Thymus (tissue), 11 donors: ENCODE results near the gene SEMA3F. TPM values are rescaled to one million over a fixed set of nuclear protein-coding genes. Genes with fewer than 3 reads are reported as not detected.

Experiments
- DNase-seq, 9 donors: peaks; one replicate each; pipeline ENCODE4 v3.0.0-alpha.2; 2013; ENCODE audit warnings: low spot score in 9 of 9, low read depth in 6 of 9, missing footprints in 1 of 9
- H3K27ac ChIP-seq, 2 donors: one replicate each; pipeline ENCODE4 v1.5.1; 2013; ENCODE audit warnings: control low read depth in 1 of 2, low read depth in 1 of 2, low read length in 1 of 2, mild to moderate bottlenecking in 1 of 2, moderate library complexity in 1 of 2
- H3K27me3 ChIP-seq, 2 donors: one replicate each; pipeline ENCODE4 v1.5.1; 2013; ENCODE audit warnings: low read length in 1 of 2; ENCODE audit not compliant: control insufficient read depth in 2 of 2, insufficient read depth in 1 of 2
- H3K36me3 ChIP-seq, 2 donors: one replicate each; pipeline ENCODE4 v1.5.1; 2013; ENCODE audit warnings: low read length in 1 of 2, mild to moderate bottlenecking in 1 of 2, moderate library complexity in 1 of 2; ENCODE audit not compliant: control insufficient read depth in 2 of 2, insufficient read depth in 2 of 2
- H3K4me1 ChIP-seq, 2 donors: one replicate each; pipeline ENCODE4 v1.5.1; 2013; ENCODE audit warnings: low read length in 2 of 2; ENCODE audit not compliant: control insufficient read depth in 2 of 2, insufficient read depth in 2 of 2
- H3K4me3 ChIP-seq, 2 donors: one replicate each; pipeline ENCODE4 v1.5.1; 2013; ENCODE audit warnings: low read length in 2 of 2, control low read depth in 1 of 2, mild to moderate bottlenecking in 1 of 2
- H3K9me3 ChIP-seq, 2 donors: one replicate each; pipeline ENCODE4 v1.5.1; 2013; ENCODE audit warnings: low read length in 1 of 2, mild to moderate bottlenecking in 1 of 2; ENCODE audit not compliant: control insufficient read depth in 2 of 2, insufficient read depth in 1 of 2
- whole genome bisulfite sequencing: extraction: QIAGEN DNeasy Blood & Tissue Kit; methylation state at CpG from one replicate; pipeline ENCODE4 v1.1.7; 2013; 5-methylcytosine and 5-hydroxymethylcytosine counted together
- polyA plus RNA-seq: library from polyadenylated mRNA; stranded (reverse); fragments of 200-250 nt; gene quantifications from one replicate; pipeline ENCODE4 v1.2.3, GENCODE V29; 2013
- total RNA-seq: library from RNA; stranded (reverse); fragments of 120-200 nt; gene quantifications from one replicate; pipeline ENCODE4 v1.2.4, GENCODE V29; 2013
- donor health status: healthy.

The SEMA3F gene
- total and polyA plus RNA-seq, 2 donors: 4.4 to 19.7 TPM

GRCh38 chr3:50166620-50167019 lies 11.5 kb downstream of the SEMA3F start:
- H3K4me3 ChIP-seq: no peak overlapping the region
- H3K36me3 ChIP-seq: no peaks in the 10 kb centered on the region
- 87% methylated on average over 6 of the region's 6 CpGs for WGBS
- no peaks in the 10 kb centered on the region for H3K27me3 ChIP-seq
- H3K27ac ChIP-seq: no peak overlapping the region
- H3K4me1 ChIP-seq: peaks cover 0 to 25% of the 10 kb centered on the region in 2 donors
- DNase-seq: no peak
- H3K9me3 ChIP-seq: peaks cover 0 to 5% of the 10 kb centered on the region in 2 donors

GRCh38 chr3:50167069-50167840 lies 12.1 kb downstream of the SEMA3F start:
- no peak overlapping the region for H3K27ac ChIP-seq

GRCh38 chr3:50167841-50168209 lies 12.7 kb downstream of the SEMA3F start:
- 95% methylated on average over 7 of the region's 7 CpGs for WGBS
- no peak overlapping the region for H3K27ac ChIP-seq
- no peak overlapping the region for H3K4me3 ChIP-seq

More at GRCh38 chr3:50167069-50167840, 12.1 kb downstream of the SEMA3F start:
- H3K4me1 ChIP-seq: peaks cover 0 to 25% of the 10 kb centered on the region in 2 donors
- H3K4me3 ChIP-seq: no peak overlapping the region
- H3K36me3 ChIP-seq: no peaks in the 10 kb centered on the region
- no peaks in the 10 kb centered on the region for H3K27me3 ChIP-seq
- DNase-seq: no peak
- peaks cover 0 to 5% of the 10 kb centered on the region in 2 donors for H3K9me3 ChIP-seq
- WGBS: 86% methylated on average over 16 of the region's 16 CpGs

GRCh38 chr3:50168388-50168787 lies 13.3 kb downstream of the SEMA3F start:
- Histone ChIP-seq H3K9me3 (peaks cover 0 to 5% of the 10 kb centered on the region in 2 donors), H3K4me3 (no peak overlapping the region), H3K27me3 (no peaks in the 10 kb centered on the region), H3K27ac (no peak overlapping the region), H3K36me3 (no peaks in the 10 kb centered on the region), H3K4me1 (peaks cover 0 to 25% of the 10 kb centered on the region in 2 donors)
- no peak for DNase-seq
- WGBS: 97% methylated on average over 9 of the region's 9 CpGs

More at GRCh38 chr3:50167841-50168209, 12.7 kb downstream of the SEMA3F start:
- peaks cover 0 to 5% of the 10 kb centered on the region in 2 donors for H3K9me3 ChIP-seq
- H3K4me1 ChIP-seq: peaks cover 0 to 25% of the 10 kb centered on the region in 2 donors
- H3K27me3 ChIP-seq: no peaks in the 10 kb centered on the region
- no peak for DNase-seq
- H3K36me3 ChIP-seq: no peaks in the 10 kb centered on the region

DNA sequence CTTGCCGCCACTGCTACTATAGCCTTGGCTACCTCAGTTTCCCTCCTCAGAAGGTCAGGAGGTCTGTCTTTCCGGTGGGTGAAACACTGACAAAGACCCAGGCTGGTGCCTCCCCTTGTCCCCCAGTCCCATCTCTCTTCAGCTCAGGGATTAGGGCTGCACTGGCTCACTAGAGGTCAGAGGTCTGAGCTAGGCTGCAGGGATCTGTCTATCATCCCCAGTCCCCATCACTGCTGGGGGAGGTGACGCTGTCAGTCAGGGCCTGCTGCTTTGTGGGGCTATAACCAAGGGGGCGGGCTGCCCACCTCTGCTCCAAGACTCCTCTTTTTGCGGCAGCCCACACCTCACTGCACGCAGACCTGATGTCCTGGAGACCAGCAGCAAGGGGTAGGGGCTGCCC lies 13.7 kb downstream of the SEMA3F start:
- Histone ChIP-seq H3K27ac (no peak overlapping the region), H3K9me3 (peaks cover 0 to 5% of the 10 kb centered on the region in 2 donors), H3K36me3 (no peaks in the 10 kb centered on the region), H3K4me3 (no peak overlapping the region), H3K27me3 (no peaks in the 10 kb centered on the region), H3K4me1 (peaks cover 0 to 24% of the 10 kb centered on the region in 2 donors)
- no peak for DNase-seq
- 96% methylated on average over 6 of the region's 6 CpGs for WGBS

DNA sequence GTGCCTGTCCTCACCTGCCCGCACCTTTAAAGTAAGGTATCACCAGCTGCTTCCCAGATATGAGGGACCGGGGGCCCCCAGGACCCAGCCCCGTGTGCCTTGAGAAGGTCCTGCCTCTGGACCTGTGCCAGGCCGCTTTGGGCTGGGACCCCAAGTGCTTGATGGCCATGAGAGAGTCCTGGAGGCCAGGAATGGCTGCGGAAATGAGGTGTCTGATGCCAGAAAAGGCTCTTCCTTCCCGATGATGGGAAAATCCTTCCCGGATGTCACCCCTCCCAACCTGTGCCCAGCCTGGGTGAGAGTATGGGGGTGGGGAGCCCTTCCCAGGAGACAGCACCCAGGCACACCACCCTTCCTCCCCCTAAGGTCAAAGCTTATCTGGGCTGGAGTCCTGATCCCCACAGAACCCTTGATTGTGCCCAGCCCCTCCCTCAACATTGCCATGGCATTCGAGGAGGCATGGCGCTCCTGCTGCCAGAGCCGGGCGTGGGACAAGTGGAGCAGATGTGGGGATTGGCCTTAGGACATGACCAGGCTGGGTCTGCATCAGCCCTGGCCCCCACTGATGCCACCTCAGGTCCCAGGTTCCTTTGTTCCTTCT lies 14.2 kb downstream of the SEMA3F start:
- Histone ChIP-seq H3K27ac (no peak overlapping the region), H3K36me3 (no peaks in the 10 kb centered on the region), H3K27me3 (no peaks in the 10 kb centered on the region), H3K4me3 (no peak overlapping the region), H3K9me3 (peaks cover 0 to 5% of the 10 kb centered on the region in 2 donors), H3K4me1 (peaks cover 0 to 19% of the 10 kb centered on the region in 2 donors)
- 94% methylated on average over 11 of the region's 11 CpGs for WGBS
- DNase-seq: no peak

GRCh38 chr3:50169858-50170257 lies 14.7 kb downstream of the SEMA3F start:
- H3K4me3 ChIP-seq: no peak overlapping the region
- 95% methylated on average over 1 of the region's 1 CpG for WGBS
- DNase-seq: no peak
- no peaks in the 10 kb centered on the region for H3K36me3 ChIP-seq
- H3K27ac ChIP-seq: no peak overlapping the region
- no peaks in the 10 kb centered on the region for H3K27me3 ChIP-seq
- H3K9me3 ChIP-seq: peaks cover 0 to 5% of the 10 kb centered on the region in 2 donors
- peaks cover 0 to 14% of the 10 kb centered on the region in 2 donors for H3K4me1 ChIP-seq

- Histone ChIP-seq H3K4me3 (no peak overlapping the region), H3K27me3 (no peaks in the 10 kb centered on the region), H3K4me1 (peaks cover 0 to 12% of the 10 kb centered on the region in 2 donors), H3K9me3 (peaks cover 0 to 5% of the 10 kb centered on the region in 2 donors), H3K27ac (no peak overlapping the region), H3K36me3 (no peaks in the 10 kb centered on the region)
- no peak for DNase-seq
- 94% methylated on average over 10 of the region's 10 CpGs for WGBS
These were observed 15.6 kb downstream of the SEMA3F start for GRCh38 chr3:50170689-50171088.

DNA sequence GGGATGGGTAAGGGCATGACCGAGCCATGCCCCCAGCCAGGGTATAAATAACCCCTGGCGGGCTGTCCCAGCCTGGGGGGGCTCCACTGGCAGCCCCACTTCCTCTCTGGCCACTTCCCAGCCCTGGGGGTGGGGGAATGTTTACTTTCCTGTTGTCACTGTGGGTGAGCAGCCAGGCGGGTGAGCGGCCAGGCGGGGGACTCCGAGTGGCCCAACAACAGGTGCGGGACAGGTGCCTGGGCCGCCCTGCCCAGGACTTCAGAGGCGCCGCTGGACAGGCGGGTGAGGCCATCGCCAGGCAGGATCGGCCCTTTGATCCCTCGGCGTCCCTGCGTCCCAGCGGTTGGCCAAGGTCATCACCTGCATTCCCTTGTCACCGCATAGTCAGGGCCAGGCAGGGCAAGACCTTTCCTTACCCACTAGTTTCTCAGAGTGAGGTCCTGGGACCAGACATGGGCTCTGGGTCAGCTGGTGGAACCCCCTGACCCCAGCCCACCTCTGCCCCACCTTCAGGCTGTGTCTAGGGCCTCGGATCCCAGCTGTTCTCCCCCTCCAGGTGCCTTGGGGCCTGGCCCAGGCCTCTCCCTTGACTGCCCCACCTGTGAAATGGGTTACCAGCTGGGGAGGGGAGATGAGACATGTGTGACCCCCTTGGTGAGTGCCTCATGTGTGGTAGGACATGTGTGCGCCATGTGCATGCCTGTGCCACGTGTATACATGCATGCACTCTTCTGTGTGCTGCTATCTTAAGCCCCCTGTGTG lies 16.6 kb downstream of the SEMA3F start:
- no peak for DNase-seq
- H3K4me1 ChIP-seq: peaks cover 0 to 1% of the 10 kb centered on the region in 2 donors
- WGBS: 93% methylated on average over 21 of the region's 21 CpGs
- no peak overlapping the region for H3K27ac ChIP-seq
- no peak overlapping the region for H3K4me3 ChIP-seq
- H3K36me3 ChIP-seq: no peaks in the 10 kb centered on the region
- H3K27me3 ChIP-seq: no peaks in the 10 kb centered on the region
- peaks cover 0 to 5% of the 10 kb centered on the region in 2 donors for H3K9me3 ChIP-seq
